Measurements from ENCODE around the gene TMIE. TPM values are rescaled to one million over a fixed set of nuclear protein-coding genes. Genes with fewer than 3 reads are reported as not detected.

TMIE gene, protein sequence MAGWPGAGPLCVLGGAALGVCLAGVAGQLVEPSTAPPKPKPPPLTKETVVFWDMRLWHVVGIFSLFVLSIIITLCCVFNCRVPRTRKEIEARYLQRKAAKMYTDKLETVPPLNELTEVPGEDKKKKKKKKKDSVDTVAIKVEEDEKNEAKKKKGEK
- 1 to 10 TPM in 3 of 6 donors, under 1 TPM in 2, not detected in 1; 0.49 to 2.1 (median 1.2) TPM for total RNA-seq

DNA sequence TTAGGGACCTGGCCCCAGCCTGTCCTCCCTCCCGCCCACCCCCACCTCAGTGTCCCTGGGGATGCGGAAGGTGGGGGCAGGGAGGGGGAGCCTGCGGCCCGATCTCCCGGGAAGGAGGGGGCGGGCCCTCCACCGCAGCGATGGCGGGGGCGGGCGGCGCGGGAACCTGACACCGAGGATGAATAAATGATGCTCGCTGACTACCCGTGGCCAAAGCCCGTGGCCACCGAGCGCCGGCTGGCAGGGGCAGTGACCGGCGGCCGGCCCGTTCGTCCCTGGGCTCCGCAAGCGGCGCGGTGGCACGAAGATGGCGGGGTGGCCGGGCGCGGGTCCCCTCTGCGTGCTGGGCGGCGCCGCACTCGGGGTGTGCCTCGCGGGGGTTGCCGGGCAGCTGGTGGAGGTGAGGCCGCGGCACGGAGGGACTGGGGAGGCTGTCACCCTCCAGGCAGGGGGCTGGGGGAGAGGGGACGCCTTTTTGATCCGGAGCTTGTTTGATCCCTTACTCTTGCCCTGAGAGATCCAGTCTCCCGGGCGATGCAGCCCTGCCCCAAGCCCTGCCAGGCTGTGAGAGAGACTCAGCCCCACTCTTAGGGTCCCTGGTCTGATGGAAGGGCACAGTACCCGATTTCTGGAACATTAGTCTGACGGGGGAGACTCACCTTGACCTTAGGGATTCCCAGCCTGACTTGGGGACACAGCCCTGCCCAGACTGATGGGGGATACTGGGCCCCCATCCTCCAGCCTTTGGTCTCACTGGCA, at the start of gene TMIE:
Gene TMIE (plus strand): TSS at position 212 of the 759 bp plus-strand sequence. CDS start 96 bp downstream, at position 308.
- H3K9me3 ChIP-seq: no peaks in the 10 kb centered on the region
- ATAC-seq (ENCODE audit: low FRiP score in 2 of 2): no peak
- WGBS, 2 donors: 4 to 13% methylated on average over 4 to 12 of the region's 51 CpGs
- H3K4me1 ChIP-seq: peaks cover 37% of the 10 kb centered on the region in 4 donors
- H3K4me3 ChIP-seq: peak within 1 kb of the TSS in 3 of 4 donors; percentile 27 to 42 (median 41)
- H3K27me3 ChIP-seq: peaks cover 0 to 10% (median 5%) of the 10 kb centered on the region in 4 donors
- TF ChIP-seq POLR2AphosphoS5 (IDR thresholded peaks at IDR 0.05): no peak
- H3K27ac ChIP-seq: peak within 1 kb of the TSS in 2 of 4 donors; percentile 24 to 35
- DNase-seq: peak in 1 of 2 donors; percentile 88
- H3K36me3 ChIP-seq: no peaks in the 10 kb centered on the region

DNA sequence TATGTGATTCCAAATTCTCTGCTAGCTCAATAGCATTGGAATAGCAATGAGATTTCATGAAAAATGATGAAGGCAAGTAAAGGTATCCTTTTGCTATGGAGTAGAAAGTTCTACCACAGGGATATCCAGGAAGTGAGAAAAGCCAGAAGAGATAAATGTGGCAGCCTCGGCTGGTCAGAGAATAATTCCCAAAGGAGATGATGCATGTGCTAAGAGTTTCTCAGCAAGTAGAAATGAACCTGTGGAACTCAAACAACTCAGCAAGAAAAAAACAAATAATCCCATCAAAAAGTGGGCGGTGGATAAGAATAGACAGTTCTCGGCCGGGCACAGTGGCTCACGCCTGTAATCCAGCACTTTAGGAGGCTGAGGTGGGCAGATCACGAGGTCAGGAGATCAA, 45.9 kb upstream of the TMIE start:
- H3K4me1 ChIP-seq: no peaks in the 10 kb centered on the region
- no peaks in the 10 kb centered on the region for H3K36me3 ChIP-seq
- no peaks in the 10 kb centered on the region for H3K27me3 ChIP-seq
- peaks cover 0 to 8% (median 0%) of the 10 kb centered on the region in 4 donors for H3K9me3 ChIP-seq
- TF ChIP-seq POLR2A (IDR thresholded peaks at IDR 0.05) (no peak), CTCF (IDR thresholded peaks at IDR 0.05) (no peak), EP300 (IDR thresholded peaks at IDR 0.05) (no peak), POLR2AphosphoS5 (IDR thresholded peaks at IDR 0.05) (no peak)
- ATAC-seq (ENCODE audit: low FRiP score in 2 of 2) (no peak), DNase-seq (no peak)
- H3K4me3 ChIP-seq: no peak overlapping the region
- H3K27ac ChIP-seq: no peak overlapping the region
- 74 to 82% methylated on average over 6 of the region's 6 CpGs for WGBS, 2 donors

- no peak for TF ChIP-seq EP300 (IDR thresholded peaks at IDR 0.05)
- TF ChIP-seq CTCF (IDR thresholded peaks at IDR 0.05): no peak
- no peak for TF ChIP-seq POLR2A (IDR thresholded peaks at IDR 0.05)
- TF ChIP-seq POLR2AphosphoS5 (IDR thresholded peaks at IDR 0.05): no peak
- Histone ChIP-seq H3K4me1 (no peaks in the 10 kb centered on the region), H3K4me3 (no peak overlapping the region), H3K27me3 (no peaks in the 10 kb centered on the region), H3K27ac (no peak overlapping the region), H3K36me3 (no peaks in the 10 kb centered on the region), H3K9me3 (peaks cover 0 to 4% (median 0%) of the 10 kb centered on the region in 4 donors)
- DNase-seq: no peak
- no peak for ATAC-seq (ENCODE audit: low FRiP score in 2 of 2)
- WGBS, 2 donors: 86 to 90% methylated on average over 9 of the region's 9 CpGs
These were observed 44.2 kb upstream of the TMIE start for GRCh38 chr3:46656778-46657556.

GRCh38 chr3:46659285-46659684, 41.9 kb upstream of the TMIE start:
- peaks cover 0 to 6% (median 2%) of the 10 kb centered on the region in 4 donors for H3K4me1 ChIP-seq
- no peaks in the 10 kb centered on the region for H3K9me3 ChIP-seq
- ATAC-seq (ENCODE audit: low FRiP score in 2 of 2) (no peak), DNase-seq (no peak)
- no peaks in the 10 kb centered on the region for H3K36me3 ChIP-seq
- no peak overlapping the region for H3K4me3 ChIP-seq
- no peak overlapping the region for H3K27ac ChIP-seq
- no peaks in the 10 kb centered on the region for H3K27me3 ChIP-seq
- 86 to 92% methylated on average over 8 of the region's 8 CpGs for WGBS, 2 donors
- TF ChIP-seq POLR2A (IDR thresholded peaks at IDR 0.05) (no peak), CTCF (IDR thresholded peaks at IDR 0.05) (no peak), POLR2AphosphoS5 (IDR thresholded peaks at IDR 0.05) (no peak), EP300 (IDR thresholded peaks at IDR 0.05) (no peak)

- no peak overlapping the region for H3K4me3 ChIP-seq
- 50 to 80% methylated on average over 1 to 6 of the region's 6 CpGs for WGBS, 2 donors
- no peaks in the 10 kb centered on the region for H3K36me3 ChIP-seq
- H3K27me3 ChIP-seq: no peaks in the 10 kb centered on the region
- no peak overlapping the region for H3K27ac ChIP-seq
- DNase-seq: no peak
- H3K9me3 ChIP-seq: no peaks in the 10 kb centered on the region
- H3K4me1 ChIP-seq: peaks cover 0 to 6% (median 2%) of the 10 kb centered on the region in 4 donors
- no peak for TF ChIP-seq CTCF (IDR thresholded peaks at IDR 0.05)
- no peak for TF ChIP-seq POLR2A (IDR thresholded peaks at IDR 0.05)
- no peak for TF ChIP-seq POLR2AphosphoS5 (IDR thresholded peaks at IDR 0.05)
- no peak for TF ChIP-seq EP300 (IDR thresholded peaks at IDR 0.05)
- ATAC-seq (ENCODE audit: low FRiP score in 2 of 2): no peak
These were observed 41.2 kb upstream of the TMIE start for GRCh38 chr3:46660003-46660402.
